Adrenal gland (tissue), 12 donors: ENCODE measurements around the gene THRA. TPM values are rescaled to one million over a fixed set of nuclear protein-coding genes. Genes with fewer than 3 reads are reported as not detected.

Experiments
- DNase-seq, 7 donors: peaks; one replicate each; pipeline ENCODE4 v3.0.0-alpha.2; 2019 to 2020
- H3K27ac ChIP-seq, 5 donors: fragments of 200-600 bp; sonication (generic) in 4 of 5; 1 replicate in 3 of 5; 2 replicates in 2 of 5; pipeline versions ENCODE4 v1.5.1 to v1.8.0; 2016 to 2020; ENCODE audit warnings: mild to moderate bottlenecking in 1 of 5
- H3K27me3 ChIP-seq: fragments of 200-600 bp; 2 replicates; pipeline ENCODE4 v1.8.0; 2021
- H3K36me3 ChIP-seq, 2 donors: fragments of 200-600 bp; replicated peaks in 1 of 2; 1 replicate in 1 of 2; 2 replicates in 1 of 2; pipeline versions ENCODE4 v1.5.1 to v1.8.0; 2018 to 2022
- H3K4me1 ChIP-seq, 2 donors: fragments of 200-600 bp; replicated peaks in 1 of 2; 1 replicate in 1 of 2; 2 replicates in 1 of 2; pipeline versions ENCODE4 v1.5.1 to v1.8.0; 2018 to 2021
- H3K4me3 ChIP-seq, 4 donors: fragments of 200-600 bp; sonication (generic) in 3 of 4; one replicate each; pipeline ENCODE4 v1.5.1; 2016 to 2018
- H3K9me3 ChIP-seq, 3 donors: fragments of 200-600 bp; sonication (generic) in 1 of 3; replicated peaks in 1 of 3; 1 replicate in 2 of 3; 2 replicates in 1 of 3; pipeline versions ENCODE4 v1.5.1 to v1.8.0; 2016 to 2021
- POLR2A ChIP-seq, 2 donors: fragments of 450-650 bp; IDR thresholded peaks; one replicate each; pipeline ENCODE4 v1.6.1; 2017; ENCODE audit warnings: antibody characterized with exemption in 2 of 2, mild to moderate bottlenecking in 2 of 2, moderate library complexity in 1 of 2
- WGBS, 4 donors: extraction: QIAGEN DNeasy Blood & Tissue Kit in 2 of 4; methylation state at CpG; one replicate each; pipeline versions ENCODE4 v1.1.5 to v1.1.7; 2013 to 2017; 5-methylcytosine and 5-hydroxymethylcytosine counted together
- intact Hi-C, 2 donors: fragments of 100-400 bp; cut with DNase I; formaldehyde crosslinking; loops; one replicate each; pipeline versions ENCODE4 v1.14.1 to v1.15.0; 2022 to 2023
- polyA plus RNA-seq, 3 donors: library from polyadenylated mRNA; stranded (reverse); fragments of 200-250 nt in 2 of 3; fragments of 350-450 nt in 1 of 3; fragmentation: Illumina TruSeq in 1 of 3; extraction: RNeasy Lipid Tissue Mini Kit (QIAGEN cat#74804) in 1 of 3; gene quantifications; one replicate each; pipeline ENCODE4 v1.2.3, GENCODE V29; 2013 to 2014
- total RNA-seq, 9 donors: library from RNA; depleted of rRNA in 4 of 9; stranded (reverse); fragments of >200 nt in 4 of 9; fragments of 120-200 nt in 1 of 9; fragmentation: NEBNext Ultra II Directional in 1 of 9; extraction: Animal tissue kit (Norgen Biotek cat#: 25700) in 1 of 9; gene quantifications; one replicate each; pipeline versions ENCODE4 v1.1.0 to v1.2.4, GENCODE V29; 2013 to 2023
- TF ChIP-seq, protein P1 (sequence below), 6 experiments: fragments of 450-650 bp in 4 of 6; fragments of 200-600 bp in 2 of 6; sonication (generic) in 1 of 6; IDR thresholded peaks; 1 replicate in 5 of 6; 2 replicates in 1 of 6; pipeline versions ENCODE4 v1.5.1 to v1.8.0; 2016 to 2021; ENCODE audit warnings: antibody characterized with exemption in 6 of 6, mild to moderate bottlenecking in 2 of 6, moderate library complexity in 1 of 6
- donor health status: healthy with polysubstance abuse.
- donor health status: Bipolar disorder and iron deficiency.
- donor health status: DM: yes; HTN: yes; CAD: no.
- donor health status: DM: no; HTN: no; CAD: no.
- donor health status: DM: no; HTN: no; CAD: no.
- donor health status: DM: yes; HTN: yes; CAD: no.

Gene THRA
- total and polyA plus RNA-seq, 12 donors: 39.2 to 110 (median 65.8) TPM

DNA sequence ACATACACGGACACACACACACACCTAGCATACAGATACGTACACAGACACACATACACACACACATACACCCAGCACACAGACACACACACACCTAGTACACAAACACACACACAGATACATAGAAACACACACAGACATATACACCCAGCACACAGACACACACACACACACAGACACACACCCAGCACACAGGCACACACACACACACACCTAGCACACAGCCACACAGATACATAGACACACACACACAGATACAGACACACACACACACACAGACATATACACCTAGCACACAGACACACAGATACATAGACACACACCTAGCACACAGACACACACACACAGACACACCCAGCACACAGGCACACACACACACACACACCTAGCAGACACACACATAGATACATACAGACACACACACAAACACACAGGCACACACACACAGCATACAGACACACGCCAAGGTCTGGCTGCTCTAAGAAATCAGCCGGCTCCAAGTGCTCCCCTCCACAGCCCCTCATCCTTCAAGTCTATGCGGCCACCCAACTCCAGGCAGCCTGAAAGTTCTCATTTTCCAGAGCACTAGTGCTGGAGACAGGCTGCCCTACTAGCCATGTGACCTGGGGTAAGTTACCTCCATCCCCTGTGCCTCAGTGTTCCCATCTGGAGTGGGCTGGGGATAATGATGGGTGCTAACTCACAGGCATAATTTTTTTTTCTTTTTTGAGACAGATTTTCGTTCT is 24.5 kb downstream of the THRA start:
- TF ChIP-seq POLR2A (IDR thresholded peaks at IDR 0.05): no peak
- TF ChIP-seq, protein P1, sequence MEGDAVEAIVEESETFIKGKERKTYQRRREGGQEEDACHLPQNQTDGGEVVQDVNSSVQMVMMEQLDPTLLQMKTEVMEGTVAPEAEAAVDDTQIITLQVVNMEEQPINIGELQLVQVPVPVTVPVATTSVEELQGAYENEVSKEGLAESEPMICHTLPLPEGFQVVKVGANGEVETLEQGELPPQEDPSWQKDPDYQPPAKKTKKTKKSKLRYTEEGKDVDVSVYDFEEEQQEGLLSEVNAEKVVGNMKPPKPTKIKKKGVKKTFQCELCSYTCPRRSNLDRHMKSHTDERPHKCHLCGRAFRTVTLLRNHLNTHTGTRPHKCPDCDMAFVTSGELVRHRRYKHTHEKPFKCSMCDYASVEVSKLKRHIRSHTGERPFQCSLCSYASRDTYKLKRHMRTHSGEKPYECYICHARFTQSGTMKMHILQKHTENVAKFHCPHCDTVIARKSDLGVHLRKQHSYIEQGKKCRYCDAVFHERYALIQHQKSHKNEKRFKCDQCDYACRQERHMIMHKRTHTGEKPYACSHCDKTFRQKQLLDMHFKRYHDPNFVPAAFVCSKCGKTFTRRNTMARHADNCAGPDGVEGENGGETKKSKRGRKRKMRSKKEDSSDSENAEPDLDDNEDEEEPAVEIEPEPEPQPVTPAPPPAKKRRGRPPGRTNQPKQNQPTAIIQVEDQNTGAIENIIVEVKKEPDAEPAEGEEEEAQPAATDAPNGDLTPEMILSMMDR (IDR thresholded peaks at IDR 0.05): no peak
- 66 to 80% (median 73%) methylated on average over 4 to 6 of the region's 6 CpGs for WGBS, 4 donors
- no peaks in the 10 kb centered on the region for H3K9me3 ChIP-seq
- no peak for DNase-seq
- H3K36me3 ChIP-seq: peaks cover 0 to 67% of the 10 kb centered on the region in 2 donors
- peak overlapping the region in 1 of 5 donors; percentile 2 for H3K27ac ChIP-seq
- peaks cover 5 to 6% of the 10 kb centered on the region in 2 donors for H3K4me1 ChIP-seq
- intact Hi-C loops: no loop called here
- no peak overlapping the region for H3K4me3 ChIP-seq
- no peaks in the 10 kb centered on the region for H3K27me3 ChIP-seq

DNA sequence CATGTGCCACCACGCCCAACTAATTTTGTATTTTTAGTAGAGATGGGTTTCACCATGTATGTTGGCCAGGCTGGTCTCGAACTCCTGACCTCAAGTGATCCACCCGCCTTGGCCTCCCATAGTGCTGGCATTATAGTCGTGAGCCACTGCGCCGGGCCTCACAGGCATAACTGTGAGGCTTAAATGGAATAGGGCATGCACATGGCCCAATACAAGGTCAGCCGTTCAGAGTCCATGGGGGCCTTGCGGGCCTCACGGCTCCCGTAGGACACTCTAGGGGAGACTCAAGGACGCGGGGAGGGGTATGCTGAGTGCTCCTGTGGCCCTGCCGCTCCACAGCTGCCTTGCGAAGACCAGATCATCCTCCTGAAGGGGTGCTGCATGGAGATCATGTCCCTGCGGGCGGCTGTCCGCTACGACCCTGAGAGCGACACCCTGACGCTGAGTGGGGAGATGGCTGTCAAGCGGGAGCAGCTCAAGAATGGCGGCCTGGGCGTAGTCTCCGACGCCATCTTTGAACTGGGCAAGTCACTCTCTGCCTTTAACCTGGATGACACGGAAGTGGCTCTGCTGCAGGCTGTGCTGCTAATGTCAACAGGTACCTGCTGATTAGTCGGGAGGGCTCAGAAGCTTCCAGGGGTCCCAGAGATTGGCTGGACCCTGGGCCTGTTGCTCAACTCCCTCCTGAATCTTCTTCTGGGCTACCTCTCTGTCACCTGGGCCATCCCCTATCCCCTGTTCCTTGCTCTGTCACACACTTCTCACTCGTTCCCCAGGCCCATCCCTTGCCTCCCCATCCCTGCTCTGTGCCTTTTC is 25.3 kb downstream of the THRA start:
- WGBS, 4 donors: 77 to 87% (median 81%) methylated on average over 8 to 28 of the region's 28 CpGs

DNA sequence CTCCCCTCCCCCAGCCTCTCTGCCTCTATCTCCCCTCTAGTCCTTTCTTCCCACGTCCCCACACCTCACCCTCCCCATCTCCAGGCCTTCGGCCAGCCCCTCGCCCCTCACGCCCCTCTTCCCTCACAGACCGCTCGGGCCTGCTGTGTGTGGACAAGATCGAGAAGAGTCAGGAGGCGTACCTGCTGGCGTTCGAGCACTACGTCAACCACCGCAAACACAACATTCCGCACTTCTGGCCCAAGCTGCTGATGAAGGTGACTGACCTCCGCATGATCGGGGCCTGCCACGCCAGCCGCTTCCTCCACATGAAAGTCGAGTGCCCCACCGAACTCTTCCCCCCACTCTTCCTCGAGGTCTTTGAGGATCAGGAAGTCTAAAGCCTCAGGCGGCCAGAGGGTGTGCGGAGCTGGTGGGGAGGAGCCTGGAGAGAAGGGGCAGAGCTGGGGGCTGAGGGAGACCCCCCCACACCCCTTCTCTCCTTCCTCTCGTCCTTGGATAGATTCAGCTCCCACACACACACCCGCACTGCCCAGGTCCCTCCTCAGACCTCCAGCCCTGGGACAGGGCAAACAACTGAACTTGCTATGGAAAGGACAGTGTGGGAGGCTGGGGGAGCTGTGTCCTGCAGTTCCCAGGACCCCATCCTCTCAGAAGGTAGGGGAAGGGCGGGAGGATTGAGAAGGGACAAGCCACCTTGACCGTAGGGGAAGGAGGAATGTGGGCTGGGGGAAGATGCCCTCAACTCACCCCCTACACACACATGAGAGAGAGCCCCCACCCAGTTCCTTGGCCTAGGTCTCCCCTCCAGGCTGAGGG is 26.5 kb downstream of the THRA start:
- DNase-seq: no peak
- WGBS, 4 donors: 78 to 88% (median 82%) methylated on average over 26 of the region's 26 CpGs
- peak overlapping the region in 4 of 5 donors; percentile 9 to 97 (median 32) for H3K27ac ChIP-seq
- H3K27me3 ChIP-seq: no peaks in the 10 kb centered on the region
- no peak for TF ChIP-seq POLR2A (IDR thresholded peaks at IDR 0.05)
- TF ChIP-seq, protein P1 (IDR thresholded peaks at IDR 0.05): no peak
- H3K4me1 ChIP-seq: peaks cover 8 to 24% of the 10 kb centered on the region in 2 donors
- intact Hi-C loops: no loop called here
- H3K4me3 ChIP-seq: no peak overlapping the region
- H3K36me3 ChIP-seq: peaks cover 0 to 71% of the 10 kb centered on the region in 2 donors
- H3K9me3 ChIP-seq: no peaks in the 10 kb centered on the region

More for the DNA sequence above, 25.3 kb downstream of the THRA start:
- H3K4me1 ChIP-seq: peaks cover 8 to 12% of the 10 kb centered on the region in 2 donors
- intact Hi-C loops: no loop called here
- H3K36me3 ChIP-seq: peaks cover 0 to 71% of the 10 kb centered on the region in 2 donors
- TF ChIP-seq, protein P1 (IDR thresholded peaks at IDR 0.05): no peak
- no peak for TF ChIP-seq POLR2A (IDR thresholded peaks at IDR 0.05)
- no peaks in the 10 kb centered on the region for H3K9me3 ChIP-seq
- H3K27me3 ChIP-seq: no peaks in the 10 kb centered on the region
- no peak overlapping the region for H3K4me3 ChIP-seq
- no peak overlapping the region for H3K27ac ChIP-seq
- no peak for DNase-seq
